ENCODE results near the gene OXNAD1. TPM values are rescaled to one million over a fixed set of nuclear protein-coding genes. Genes with fewer than 3 reads are reported as not detected.
A peak's percentile ranks its signal among the peaks of the same experiment; 100 is the strongest.

Gene OXNAD1
- total RNA-seq, 6 experiments from 2014 or later: 8.1 to 27.2 (median 16.2) TPM

DNA sequence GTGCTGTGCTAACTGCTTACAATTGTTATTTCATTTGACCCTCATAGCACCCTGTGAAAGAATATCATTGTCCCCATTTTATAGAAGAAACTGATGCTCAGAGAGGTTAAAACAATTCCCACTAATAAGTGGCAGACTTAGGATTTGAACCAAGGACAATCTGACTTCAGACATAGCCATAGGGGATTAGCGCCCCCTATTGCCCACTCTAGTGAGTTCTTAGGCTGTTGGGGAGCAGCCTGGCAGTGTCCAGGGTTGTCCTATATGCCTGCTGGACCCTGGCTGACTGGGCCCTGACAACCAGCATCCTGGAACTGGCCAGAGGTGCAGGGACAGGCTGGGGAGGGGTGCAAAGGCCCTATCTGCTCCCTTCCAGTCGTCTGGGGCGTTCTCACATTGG is 15.7 kb upstream of the OXNAD1 start:
- peaks cover 0 to 32% (median 9%) of the 10 kb centered on the region in 4 donors for H3K4me1 ChIP-seq
- no peaks in the 10 kb centered on the region for H3K27me3 ChIP-seq
- intact Hi-C loops (cut with DNase I): loop anchor here (5.0 to 10.0 kb wide), 4 partner anchors 67 to 615 kb away; no protein-coding TSS in a partner anchor
- TF ChIP-seq POLR2A (IDR thresholded peaks at IDR 0.05): no peak
- TF ChIP-seq, protein P1, sequence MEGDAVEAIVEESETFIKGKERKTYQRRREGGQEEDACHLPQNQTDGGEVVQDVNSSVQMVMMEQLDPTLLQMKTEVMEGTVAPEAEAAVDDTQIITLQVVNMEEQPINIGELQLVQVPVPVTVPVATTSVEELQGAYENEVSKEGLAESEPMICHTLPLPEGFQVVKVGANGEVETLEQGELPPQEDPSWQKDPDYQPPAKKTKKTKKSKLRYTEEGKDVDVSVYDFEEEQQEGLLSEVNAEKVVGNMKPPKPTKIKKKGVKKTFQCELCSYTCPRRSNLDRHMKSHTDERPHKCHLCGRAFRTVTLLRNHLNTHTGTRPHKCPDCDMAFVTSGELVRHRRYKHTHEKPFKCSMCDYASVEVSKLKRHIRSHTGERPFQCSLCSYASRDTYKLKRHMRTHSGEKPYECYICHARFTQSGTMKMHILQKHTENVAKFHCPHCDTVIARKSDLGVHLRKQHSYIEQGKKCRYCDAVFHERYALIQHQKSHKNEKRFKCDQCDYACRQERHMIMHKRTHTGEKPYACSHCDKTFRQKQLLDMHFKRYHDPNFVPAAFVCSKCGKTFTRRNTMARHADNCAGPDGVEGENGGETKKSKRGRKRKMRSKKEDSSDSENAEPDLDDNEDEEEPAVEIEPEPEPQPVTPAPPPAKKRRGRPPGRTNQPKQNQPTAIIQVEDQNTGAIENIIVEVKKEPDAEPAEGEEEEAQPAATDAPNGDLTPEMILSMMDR (IDR thresholded peaks at IDR 0.05): peak in 2 of 4 donors; percentile 22 to 33
- WGBS (ENCODE audit: insufficient coverage, low coverage, low lambda C conversion rate, missing lambda C conversion rate): 67% methylated on average over 1 of the region's 3 CpGs
- no peaks in the 10 kb centered on the region for H3K9me3 ChIP-seq
- no peak overlapping the region for H3K4me3 ChIP-seq
- DNase-seq (no peak), ATAC-seq (no peak)
- no peak overlapping the region for H3K27ac ChIP-seq
- H3K36me3 ChIP-seq: no peaks in the 10 kb centered on the region

DNA sequence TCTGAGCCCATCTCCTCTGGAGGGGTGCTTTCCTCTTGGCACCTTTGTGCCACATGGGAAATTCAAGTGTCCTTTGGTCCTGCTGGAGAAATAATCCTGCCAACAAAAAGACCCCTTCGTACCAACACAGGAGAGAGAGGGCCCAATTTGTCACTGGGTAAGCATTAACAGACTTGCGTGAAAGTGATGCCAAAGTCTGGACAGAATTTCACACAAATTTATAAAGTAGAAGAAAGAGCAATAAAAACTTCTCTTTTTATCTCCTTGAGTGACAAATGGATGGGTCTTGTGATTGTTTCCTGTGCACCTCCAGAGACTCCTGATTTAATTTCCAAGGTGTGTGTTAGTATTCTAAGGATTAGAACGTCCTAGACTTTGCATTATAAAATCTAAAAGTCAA is 15.1 kb upstream of the OXNAD1 start:
- Histone ChIP-seq H3K27me3 (no peaks in the 10 kb centered on the region), H3K4me3 (no peak overlapping the region), H3K27ac (no peak overlapping the region), H3K4me1 (peaks cover 0 to 35% (median 9%) of the 10 kb centered on the region in 4 donors), H3K9me3 (no peaks in the 10 kb centered on the region), H3K36me3 (no peaks in the 10 kb centered on the region)
- DNase-seq (no peak), ATAC-seq (no peak)
- WGBS (ENCODE audit: insufficient coverage, low coverage, low lambda C conversion rate, missing lambda C conversion rate): 59% methylated on average over 3 of the region's 3 CpGs
- no peak for TF ChIP-seq POLR2A (IDR thresholded peaks at IDR 0.05)
- TF ChIP-seq, protein P1 (IDR thresholded peaks at IDR 0.05): no peak
- intact Hi-C loops (cut with DNase I): loop anchor here (5.0 to 10.0 kb wide), 5 partner anchors 68 to 623 kb away; no protein-coding TSS in a partner anchor

GRCh38 chr3:16251316-16252085 is 13.5 kb upstream of the OXNAD1 start:
- ATAC-seq: no peak
- intact Hi-C loops (cut with DNase I): loop anchor here in 1 of 2 donors (5.0 kb wide), 1 partner anchor 624 kb away; no protein-coding TSS in a partner anchor
- Histone ChIP-seq H3K27ac (no peak overlapping the region), H3K36me3 (no peaks in the 10 kb centered on the region), H3K4me1 (peaks cover 0 to 35% (median 9%) of the 10 kb centered on the region in 4 donors), H3K4me3 (no peak overlapping the region), H3K9me3 (no peaks in the 10 kb centered on the region), H3K27me3 (no peaks in the 10 kb centered on the region)
- TF ChIP-seq POLR2A (IDR thresholded peaks at IDR 0.05): no peak
- TF ChIP-seq, protein P1 (IDR thresholded peaks at IDR 0.05): no peak
- 46% methylated on average over 4 of the region's 9 CpGs for WGBS (ENCODE audit: insufficient coverage, low coverage, low lambda C conversion rate, missing lambda C conversion rate)
- DNase-seq: no peak

GRCh38 chr3:16252243-16252978 is 12.6 kb upstream of the OXNAD1 start:
- ATAC-seq (peak in 2 of 4 donors; percentile 15 to 28), DNase-seq (no peak)
- H3K36me3 ChIP-seq: no peaks in the 10 kb centered on the region
- no peaks in the 10 kb centered on the region for H3K9me3 ChIP-seq
- H3K4me1 ChIP-seq: peaks cover 0 to 34% (median 9%) of the 10 kb centered on the region in 4 donors
- TF ChIP-seq, protein P1 (IDR thresholded peaks at IDR 0.05): no peak
- TF ChIP-seq POLR2A (IDR thresholded peaks at IDR 0.05): no peak
- no peak overlapping the region for H3K4me3 ChIP-seq
- H3K27me3 ChIP-seq: no peaks in the 10 kb centered on the region
- 31% methylated on average over 7 of the region's 7 CpGs for WGBS (ENCODE audit: insufficient coverage, low coverage, low lambda C conversion rate, missing lambda C conversion rate)
- intact Hi-C loops (cut with DNase I): loop anchor here in 1 of 2 donors (5.0 kb wide), 1 partner anchor 625 kb away; no protein-coding TSS in a partner anchor
- no peak overlapping the region for H3K27ac ChIP-seq

All from right lobe of liver (tissue), 6 donors.